CD4-positive, alpha-beta T cell treated with Interleukin-10 for 1 hour (primary cell): ENCODE results near the gene SOX9.
A peak's percentile ranks its signal among the peaks of the same experiment; 100 is the strongest.
"Not testable (repeated sequence)": the region's sequence is repeated elsewhere in the genome, so short reads cannot be mapped to it uniquely, and the experiment has no call there.

Source experiments
- DNase-seq: peaks from one replicate; pipeline ENCODE4 v3.0.0-alpha.2; 2020

The SOX9 gene

DNA sequence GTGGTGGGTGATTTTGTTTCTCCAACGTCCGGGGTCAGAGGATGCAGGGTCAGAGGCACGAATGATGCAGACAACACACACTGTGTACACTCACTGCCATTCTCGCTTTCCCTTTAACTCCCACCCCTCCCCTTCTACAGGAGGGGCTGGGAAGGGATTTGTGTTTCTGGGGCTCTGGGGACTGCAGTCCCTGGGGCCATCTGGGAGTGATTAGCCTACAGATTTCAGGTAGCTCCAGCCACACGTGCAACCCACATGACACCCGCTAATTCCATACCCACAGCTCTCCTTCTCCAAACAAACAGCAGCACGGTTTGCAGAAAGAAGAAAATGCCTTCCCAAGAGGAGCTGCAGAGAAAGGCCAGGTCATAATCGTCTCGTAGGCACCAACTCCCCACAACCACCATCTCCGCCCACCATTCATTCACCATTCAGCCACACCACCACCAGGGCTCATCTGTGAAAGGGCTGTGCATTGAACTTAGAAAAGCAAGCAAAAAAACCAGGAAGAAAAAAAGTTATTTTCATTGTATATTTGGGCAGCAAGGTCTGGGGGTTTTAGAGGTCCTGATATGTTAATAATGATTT, 9.4 kb upstream of the SOX9 start:
- no peak for DNase-seq

DNA sequence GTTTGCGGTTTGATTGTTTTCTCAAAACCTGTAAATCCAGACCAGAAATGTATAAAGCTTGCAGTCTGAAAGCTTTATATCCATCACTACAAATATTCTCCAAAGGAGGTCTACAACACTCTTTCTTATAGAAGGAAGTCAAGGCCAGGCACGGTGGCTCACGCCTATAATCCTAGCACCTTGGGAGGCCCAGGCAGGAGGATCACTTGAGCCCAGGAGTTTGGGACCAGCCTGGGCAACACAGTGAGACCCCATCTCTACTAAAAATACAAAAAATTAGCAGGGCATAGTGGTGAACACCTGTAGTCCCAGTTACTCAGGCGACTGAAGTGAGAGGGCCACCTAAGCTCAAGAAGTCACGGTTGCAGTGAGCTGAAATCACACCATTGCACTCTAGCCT, 8.9 kb upstream of the SOX9 start:
- DNase-seq = not testable (repeated sequence)

DNA sequence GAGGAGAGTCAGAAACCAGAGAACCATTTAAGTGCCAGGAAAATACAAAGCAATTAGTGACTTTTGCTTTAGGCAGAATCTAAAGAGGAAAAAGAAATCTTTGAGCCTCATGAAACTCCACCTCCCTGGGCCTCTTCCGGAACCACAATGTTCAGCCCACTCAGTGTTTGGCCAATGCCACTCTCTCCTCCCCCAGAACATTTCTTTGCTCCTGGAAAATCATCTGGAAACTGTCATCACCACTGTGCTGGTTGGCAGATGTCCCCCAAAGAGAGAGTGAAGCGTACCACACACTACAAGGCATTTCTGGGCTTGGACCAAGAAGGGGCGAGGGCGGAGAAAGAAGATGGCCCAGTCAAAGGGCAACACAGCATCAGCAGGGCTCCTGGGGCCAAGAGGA, 7.1 kb upstream of the SOX9 start:
- DNase-seq = no peak

DNA sequence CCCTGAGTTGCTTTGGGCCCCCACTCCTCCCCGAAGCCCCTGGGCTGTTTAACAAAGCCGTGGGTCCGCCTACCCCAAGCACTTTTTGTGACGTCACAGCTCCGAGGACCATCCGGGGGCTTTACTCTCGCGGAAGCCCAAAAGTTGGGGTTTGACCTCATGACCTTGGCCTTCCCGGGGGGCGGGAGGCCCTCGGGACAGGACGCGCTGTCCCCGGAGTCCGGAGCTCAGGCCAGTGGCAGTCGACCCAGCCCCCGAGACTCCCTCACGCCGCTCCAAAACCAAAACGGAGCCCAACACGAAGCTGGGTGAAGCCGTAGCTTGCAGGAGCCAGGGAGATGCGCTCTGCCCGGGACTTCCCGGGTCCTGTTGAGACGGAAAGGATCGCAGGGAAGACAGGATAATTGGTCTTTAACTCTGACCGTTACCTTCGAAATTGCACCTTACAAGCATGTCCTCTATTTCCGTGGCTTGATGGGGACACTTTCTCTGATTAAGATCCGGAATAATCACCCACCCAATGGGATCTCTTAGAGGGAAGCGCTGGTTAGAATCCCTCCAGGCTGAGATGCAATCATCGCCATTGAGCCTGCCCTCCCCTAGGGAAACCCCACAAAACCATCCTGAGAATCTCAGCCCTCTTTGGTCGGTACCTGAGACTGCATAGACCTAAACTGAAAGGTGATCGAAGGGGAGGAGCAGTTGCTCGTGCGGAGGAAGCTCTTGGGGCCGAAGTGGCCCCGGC, 4.9 kb upstream of the SOX9 start:
- no peak for DNase-seq

DNA sequence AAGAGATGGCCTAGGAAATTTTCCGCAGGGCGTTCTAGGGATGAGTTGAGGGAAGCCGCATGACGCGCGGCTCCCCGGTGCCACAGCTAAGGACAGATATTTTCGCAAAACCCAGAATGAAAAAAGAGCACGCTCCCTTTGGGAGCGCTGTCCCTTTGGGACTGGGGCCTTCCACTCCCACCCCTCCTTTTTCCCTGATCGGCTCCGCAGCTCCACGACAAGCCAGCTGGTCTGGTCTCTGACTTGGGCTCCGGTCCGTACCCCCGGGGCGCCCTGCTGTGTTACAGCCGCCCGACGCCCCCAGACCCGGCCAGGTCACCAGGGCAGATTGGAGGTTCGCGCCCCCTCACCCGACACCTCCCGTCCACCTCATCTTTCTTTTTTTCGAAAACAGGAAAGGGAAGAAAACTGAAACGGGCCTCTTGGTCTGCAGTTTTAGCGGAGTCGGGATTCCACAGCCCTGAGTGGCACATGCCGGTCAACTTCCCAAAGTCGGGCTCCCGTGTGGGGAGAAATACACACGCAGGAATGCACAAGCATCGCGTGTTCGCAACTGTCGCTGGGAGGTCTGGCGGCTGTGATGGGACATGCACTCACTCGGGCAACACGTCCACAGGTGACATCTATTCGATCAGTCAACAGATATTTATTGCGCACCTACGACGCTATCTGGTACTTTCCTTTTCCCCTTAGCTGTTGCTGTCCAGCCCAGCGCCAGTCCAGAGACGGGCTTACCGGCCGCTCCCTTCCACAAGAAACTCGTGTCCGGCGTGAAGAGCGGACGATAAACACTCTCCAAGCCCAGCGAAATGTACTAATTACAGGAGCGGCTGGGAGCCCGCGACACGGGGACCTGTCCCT, 3.9 kb upstream of the SOX9 start:
- DNase-seq = no peak

DNA sequence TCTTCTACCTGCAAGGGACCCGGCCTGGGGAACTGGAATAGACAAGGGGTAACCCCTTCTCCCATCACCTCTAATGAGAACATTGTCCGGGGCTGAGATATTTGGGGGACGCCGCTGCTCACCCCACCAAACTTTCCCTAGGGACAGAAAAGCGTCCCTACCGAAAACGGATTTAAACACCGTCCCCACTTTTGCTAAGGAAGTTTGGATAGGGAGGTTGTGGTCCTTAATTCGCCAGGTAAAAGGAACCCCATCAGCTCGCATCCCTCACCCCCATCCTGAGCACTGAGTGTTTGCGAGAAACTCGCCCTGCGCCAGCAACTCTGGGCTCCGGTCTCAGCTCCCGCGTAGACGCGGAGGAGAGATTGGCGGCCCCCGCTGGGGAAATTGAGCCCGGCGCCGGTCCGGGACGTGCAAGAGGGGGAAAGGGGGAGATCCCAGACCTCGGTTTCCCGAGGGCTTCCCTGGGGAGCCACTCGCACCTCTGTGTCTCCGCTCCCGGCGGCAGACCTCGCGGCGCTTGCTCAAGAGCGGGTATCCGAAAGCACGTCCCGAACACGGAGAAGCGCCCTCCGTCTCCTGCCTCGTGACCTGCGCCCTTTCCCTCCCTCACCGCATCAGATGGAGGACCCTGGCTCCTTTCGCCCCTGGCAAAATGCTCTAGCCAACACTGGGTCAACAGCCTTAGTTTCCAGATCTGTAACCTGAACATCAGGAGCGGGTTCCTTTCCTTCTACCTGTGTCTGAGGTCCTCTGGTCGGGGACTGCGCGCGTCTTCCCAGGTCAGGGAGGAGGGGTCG, 3.1 kb upstream of the SOX9 start:
- DNase-seq = no peak

DNA sequence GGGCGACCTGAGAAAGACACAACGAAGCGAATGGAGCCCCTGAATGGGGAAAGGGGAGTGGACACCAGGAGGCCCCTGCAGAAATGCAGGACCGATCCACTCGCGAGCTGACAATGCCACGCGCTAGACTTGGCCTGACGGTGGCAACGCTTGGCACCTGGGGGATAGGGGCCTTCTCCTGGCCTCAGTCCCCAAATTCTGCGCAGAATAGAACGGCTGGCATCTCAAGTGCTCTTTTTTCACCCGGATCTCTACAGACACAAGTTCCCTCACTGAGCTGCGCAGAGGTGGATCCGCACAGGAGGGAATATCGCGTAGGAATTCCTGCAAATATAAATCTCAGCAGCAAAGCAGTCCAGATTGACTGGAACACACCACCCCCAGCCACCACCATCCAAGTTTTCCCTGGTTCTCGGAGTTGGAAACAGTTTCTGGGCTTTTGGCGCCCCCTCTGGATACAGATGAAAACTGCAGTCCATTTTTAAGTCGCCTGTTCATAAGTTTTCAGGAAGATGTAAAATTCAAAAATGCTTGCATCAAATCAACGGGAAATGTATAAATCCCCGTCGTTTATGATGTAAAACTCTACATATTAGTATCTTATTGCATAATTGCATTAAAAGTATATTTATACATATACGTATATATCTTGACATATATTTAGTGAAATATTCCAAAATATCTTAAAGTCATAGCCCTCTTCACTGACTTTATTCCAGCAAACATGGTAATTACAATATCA, 2.3 kb upstream of the SOX9 start:
- peak; percentile 24 for DNase-seq

DNA sequence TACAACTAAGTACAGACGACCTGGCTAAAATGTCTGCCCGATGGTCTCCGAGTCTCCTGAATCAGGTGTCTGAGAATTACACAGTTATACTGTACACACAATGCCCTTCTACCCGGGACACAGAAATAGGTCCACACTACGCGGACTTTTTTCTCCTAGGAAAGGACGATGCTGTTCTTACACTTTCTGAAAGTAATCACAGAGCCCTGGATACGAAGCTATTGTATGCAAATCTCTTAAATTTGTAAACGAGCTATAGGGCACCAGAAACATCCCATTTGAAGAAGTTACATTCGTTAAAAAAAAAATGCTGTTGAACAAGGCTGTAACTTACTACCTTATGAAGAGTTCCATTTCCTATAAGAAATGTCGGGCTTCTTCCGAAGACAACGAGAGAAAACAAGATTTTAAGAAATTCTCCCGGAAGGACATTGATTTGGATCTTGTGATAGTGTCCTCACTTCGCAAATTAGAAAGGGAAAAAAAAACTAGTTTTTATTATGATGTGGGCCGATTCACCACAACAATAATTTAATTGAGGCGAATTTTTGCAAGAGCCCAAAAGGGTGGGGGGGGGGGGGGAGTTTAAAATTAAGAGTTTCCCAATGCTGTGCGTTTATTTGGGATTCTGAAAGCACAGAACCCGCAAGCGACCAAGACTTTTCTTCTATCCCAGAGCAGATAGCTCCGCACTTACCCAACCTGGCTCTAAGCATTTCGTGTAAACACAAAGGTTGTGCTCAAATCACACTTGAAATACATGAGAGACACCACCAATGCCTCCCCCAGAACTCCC, 1.5 kb upstream of the SOX9 start:
- DNase-seq = no peak

DNA sequence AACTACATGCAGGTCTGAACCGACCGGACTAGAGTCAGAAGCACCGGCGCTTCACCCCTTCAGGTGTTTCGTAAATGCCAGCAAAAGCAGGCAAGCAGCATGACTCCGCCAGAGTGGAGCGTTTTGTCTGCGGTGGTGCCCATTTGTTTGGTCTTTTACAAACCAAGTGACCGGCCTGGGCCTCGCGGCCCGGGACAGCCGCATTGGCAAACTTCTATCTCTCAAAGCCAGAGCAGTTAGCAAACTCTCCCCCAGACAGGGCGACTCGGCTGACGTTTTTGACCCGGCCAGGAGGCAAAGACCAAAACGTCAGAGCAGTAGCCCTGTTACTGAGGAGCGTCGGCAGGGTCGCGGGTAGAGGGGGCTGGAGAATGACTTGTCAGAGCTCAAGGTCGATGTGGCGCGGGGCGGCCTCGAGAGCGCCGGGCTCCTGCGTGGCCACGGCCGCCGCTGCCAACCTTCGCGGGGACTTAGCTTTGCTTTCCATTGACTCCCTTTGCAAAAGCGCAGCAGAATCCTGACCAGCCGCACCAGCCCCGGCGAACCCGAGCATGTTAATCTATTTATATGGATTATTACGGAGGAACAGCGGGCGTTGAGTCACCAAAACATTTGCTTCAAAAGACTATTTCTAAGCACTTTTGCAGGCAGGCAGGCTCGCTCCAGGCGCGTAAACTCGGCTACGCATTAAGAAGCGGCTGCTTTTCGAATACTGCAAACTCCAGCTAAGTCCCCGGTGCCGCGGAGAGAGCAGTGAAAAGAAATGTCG, 763 bp upstream of the SOX9 start:
- DNase-seq = no peak

DNA sequence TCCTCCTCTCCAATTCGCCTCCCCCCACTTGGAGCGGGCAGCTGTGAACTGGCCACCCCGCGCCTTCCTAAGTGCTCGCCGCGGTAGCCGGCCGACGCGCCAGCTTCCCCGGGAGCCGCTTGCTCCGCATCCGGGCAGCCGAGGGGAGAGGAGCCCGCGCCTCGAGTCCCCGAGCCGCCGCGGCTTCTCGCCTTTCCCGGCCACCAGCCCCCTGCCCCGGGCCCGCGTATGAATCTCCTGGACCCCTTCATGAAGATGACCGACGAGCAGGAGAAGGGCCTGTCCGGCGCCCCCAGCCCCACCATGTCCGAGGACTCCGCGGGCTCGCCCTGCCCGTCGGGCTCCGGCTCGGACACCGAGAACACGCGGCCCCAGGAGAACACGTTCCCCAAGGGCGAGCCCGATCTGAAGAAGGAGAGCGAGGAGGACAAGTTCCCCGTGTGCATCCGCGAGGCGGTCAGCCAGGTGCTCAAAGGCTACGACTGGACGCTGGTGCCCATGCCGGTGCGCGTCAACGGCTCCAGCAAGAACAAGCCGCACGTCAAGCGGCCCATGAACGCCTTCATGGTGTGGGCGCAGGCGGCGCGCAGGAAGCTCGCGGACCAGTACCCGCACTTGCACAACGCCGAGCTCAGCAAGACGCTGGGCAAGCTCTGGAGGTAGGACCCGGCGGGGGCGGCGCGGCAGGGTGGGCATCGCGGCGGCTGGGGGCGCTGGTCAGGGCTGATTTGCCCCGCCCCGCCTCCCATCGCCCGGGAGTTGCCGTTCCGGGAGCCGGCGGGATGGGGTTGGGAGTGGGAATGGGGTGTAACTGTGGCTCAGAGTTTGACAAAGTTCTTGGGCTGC, 567 bp downstream of the SOX9 start:
- no peak for DNase-seq

DNA sequence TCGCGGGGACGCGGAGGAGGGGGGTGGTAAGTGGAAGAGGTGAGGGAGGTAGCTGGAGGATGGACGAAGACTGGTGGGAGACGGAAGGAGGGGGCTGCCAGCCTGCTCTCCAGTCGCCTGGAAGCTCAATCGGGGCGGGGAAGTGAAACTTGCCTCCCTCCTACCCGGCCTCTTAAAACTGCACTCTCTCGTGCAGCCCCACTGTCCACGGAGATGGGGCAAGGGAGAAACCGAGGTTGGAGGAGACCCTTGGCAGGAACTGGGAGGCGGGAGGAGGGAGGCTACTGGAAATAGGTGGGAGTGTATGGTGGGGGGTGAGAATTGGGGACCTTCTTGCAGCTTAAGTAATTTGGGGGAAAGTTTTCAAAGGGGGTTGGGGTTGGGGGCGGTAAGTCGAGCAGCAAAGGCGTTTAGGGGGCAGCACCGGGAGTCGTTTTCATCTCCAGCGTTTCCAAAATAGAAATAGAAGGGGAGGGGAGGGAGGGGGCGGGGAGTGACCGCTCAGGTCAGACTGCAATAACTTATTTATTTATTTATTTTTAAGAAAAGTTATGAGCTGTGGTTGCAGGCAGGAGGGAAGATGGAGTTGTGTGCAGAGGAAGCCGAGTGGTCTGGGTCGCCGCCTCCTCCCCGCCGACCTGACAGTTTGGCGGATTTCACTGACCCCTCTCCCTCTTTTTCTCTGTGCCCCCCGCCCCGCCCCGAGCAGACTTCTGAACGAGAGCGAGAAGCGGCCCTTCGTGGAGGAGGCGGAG, 1.4 kb downstream of the SOX9 start:
- DNase-seq = no peak

DNA sequence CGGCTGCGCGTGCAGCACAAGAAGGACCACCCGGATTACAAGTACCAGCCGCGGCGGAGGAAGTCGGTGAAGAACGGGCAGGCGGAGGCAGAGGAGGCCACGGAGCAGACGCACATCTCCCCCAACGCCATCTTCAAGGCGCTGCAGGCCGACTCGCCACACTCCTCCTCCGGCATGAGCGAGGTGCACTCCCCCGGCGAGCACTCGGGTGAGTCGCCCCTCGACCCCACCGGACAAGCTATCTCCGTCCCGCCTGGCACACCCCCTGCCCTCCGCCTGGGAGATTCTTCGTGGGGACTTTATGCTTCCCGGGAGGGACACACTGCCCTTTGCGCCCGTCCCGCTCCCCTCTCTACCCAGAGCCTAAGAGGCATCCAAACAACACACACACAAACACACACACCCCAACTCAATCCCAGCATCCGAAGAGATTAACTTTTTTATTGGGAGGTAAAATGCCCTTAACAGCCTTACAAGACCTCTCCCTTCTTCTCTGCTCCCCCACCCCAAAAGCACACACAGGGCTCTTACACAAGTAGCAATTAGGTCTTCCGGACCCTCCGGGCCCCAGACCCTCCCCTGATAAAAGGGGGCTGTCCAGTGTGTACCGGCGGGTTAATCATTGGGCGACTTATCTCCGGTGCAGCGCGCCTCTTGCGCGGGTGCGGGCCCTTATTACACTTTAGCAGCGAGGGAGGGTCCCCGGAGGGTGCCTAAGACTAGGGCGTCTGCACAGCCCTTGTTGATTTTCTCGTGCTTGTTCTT, 2.1 kb downstream of the SOX9 start:
- no peak for DNase-seq

DNA sequence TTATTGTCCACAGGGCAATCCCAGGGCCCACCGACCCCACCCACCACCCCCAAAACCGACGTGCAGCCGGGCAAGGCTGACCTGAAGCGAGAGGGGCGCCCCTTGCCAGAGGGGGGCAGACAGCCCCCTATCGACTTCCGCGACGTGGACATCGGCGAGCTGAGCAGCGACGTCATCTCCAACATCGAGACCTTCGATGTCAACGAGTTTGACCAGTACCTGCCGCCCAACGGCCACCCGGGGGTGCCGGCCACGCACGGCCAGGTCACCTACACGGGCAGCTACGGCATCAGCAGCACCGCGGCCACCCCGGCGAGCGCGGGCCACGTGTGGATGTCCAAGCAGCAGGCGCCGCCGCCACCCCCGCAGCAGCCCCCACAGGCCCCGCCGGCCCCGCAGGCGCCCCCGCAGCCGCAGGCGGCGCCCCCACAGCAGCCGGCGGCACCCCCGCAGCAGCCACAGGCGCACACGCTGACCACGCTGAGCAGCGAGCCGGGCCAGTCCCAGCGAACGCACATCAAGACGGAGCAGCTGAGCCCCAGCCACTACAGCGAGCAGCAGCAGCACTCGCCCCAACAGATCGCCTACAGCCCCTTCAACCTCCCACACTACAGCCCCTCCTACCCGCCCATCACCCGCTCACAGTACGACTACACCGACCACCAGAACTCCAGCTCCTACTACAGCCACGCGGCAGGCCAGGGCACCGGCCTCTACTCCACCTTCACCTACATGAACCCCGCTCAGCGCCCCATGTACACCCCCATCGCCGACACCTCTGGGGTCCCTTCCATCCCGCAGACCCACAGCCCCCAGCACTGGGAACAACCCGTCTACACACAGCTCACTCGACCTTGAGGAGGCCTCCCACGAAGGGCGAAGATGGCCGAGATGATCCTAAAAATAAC, 3.0 kb downstream of the SOX9 start:
- no peak for DNase-seq

DNA sequence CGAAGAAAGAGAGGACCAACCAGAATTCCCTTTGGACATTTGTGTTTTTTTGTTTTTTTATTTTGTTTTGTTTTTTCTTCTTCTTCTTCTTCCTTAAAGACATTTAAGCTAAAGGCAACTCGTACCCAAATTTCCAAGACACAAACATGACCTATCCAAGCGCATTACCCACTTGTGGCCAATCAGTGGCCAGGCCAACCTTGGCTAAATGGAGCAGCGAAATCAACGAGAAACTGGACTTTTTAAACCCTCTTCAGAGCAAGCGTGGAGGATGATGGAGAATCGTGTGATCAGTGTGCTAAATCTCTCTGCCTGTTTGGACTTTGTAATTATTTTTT, 3.6 kb downstream of the SOX9 start:
- no peak for DNase-seq

DNA sequence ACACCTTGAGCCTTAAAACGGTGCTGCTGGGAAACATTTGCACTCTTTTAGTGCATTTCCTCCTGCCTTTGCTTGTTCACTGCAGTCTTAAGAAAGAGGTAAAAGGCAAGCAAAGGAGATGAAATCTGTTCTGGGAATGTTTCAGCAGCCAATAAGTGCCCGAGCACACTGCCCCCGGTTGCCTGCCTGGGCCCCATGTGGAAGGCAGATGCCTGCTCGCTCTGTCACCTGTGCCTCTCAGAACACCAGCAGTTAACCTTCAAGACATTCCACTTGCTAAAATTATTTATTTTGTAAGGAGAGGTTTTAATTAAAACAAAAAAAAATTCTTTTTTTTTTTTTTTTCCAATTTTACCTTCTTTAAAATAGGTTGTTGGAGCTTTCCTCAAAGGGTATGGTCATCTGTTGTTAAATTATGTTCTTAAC, 4.4 kb downstream of the SOX9 start:
- no peak for DNase-seq

DNA sequence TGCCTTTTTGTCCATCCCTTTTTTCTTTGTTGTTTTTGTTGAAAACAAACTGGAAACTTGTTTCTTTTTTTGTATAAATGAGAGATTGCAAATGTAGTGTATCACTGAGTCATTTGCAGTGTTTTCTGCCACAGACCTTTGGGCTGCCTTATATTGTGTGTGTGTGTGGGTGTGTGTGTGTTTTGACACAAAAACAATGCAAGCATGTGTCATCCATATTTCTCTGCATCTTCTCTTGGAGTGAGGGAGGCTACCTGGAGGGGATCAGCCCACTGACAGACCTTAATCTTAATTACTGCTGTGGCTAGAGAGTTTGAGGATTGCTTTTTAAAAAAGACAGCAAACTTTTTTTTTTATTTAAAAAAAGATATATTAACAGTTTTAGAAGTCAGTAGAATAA, 4.9 kb downstream of the SOX9 start:
- DNase-seq = no peak
